NB4 (cell line): ENCODE data around the gene BTBD9.

ENCODE experiments used
- CTCF ChIP-seq: IDR thresholded peaks from one replicate; pipeline ENCODE4 v1.5.1; 2012; ENCODE audit warnings: low read depth, low read length
- MYC ChIP-seq: IDR thresholded peaks from 2 replicates; pipeline ENCODE4 v1.6.1; 2011; ENCODE audit warnings: low read depth, low read length
- POLR2A ChIP-seq: IDR thresholded peaks from 2 replicates; pipeline ENCODE4 v1.6.1; 2011; ENCODE audit warnings: mild to moderate bottlenecking; ENCODE audit not compliant: insufficient read length; ENCODE audit errors: extremely low read depth

DNA sequence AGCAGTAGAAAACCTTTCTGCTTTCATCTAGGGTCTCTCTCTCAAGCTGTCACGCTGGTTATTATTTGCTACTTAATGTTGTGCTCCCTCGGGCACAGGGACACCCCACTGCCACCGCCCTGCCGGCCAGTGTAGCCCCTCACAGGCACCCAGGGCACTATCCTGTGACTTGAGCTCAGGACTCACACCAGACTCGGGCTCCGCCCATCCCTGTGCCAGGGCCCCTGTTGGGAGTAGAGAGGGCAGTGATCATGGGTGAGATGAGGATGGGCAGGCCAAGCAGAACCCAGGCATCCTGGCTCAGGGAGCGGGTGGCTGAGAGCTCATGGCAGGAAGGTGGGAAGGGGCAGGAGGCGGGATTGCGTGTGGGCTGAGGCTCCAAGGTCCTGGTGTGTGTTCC lies 448.3 kb downstream of the BTBD9 start:
- no peak for TF ChIP-seq CTCF
- TF ChIP-seq POLR2A, result no peak
- no peak for TF ChIP-seq MYC
